ENCODE data around the gene SNRPD1.
"Not testable (repeated sequence)": the region's sequence is repeated elsewhere in the genome, so short reads cannot be mapped to it uniquely, and the experiment has no call there.

SNRPD1 gene

DNA sequence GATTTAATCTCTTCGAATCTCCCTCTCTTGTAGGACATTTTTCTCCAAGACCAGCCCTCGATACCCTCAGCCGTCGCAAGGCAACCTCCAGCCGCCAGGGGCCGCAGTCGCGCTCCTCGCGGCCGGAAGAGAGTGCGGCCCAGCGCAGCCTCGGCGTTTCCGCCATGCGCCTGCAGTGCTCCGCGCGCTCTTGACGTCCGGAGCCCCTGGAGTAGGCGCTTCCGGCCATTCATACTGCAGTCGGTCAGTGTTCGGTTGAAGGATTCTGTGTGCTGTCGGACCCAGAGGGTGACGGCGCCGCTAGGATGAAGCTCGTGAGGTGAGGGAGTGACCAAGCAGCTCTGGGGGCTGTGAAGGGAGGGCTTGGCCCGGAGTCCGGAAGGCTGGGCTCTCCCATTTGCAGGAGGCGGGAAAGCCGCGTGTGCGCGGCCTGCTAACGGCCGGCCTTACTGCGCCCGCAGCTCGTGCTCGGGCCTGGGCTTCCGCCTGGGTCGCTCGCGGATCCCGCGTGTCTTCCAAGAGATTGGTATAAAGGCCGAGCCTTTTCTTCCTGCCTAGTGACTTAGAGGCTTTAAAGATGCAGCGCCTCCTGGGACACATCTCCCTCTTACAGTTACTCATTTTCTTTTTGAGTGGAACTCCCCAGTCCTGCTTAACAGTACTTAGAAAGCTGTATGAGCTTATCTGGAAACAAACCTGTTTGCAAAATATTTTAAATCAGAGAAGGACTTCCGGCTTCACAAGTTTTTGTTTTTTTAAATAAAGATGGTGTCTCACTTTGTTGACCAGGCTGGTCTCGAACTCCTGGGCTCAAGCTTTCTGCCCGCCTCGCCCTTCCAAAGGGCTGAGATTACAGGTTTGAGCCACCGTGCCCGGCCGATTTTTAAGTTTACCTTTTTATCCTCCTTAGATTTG, at the start of gene SNRPD1:
Gene SNRPD1, plus strand, starts transcription at position 190 of the 915 bp plus-strand sequence. Its CDS starts 116 bp downstream, at position 306.
- DNase-seq: peak; percentile 91

DNA sequence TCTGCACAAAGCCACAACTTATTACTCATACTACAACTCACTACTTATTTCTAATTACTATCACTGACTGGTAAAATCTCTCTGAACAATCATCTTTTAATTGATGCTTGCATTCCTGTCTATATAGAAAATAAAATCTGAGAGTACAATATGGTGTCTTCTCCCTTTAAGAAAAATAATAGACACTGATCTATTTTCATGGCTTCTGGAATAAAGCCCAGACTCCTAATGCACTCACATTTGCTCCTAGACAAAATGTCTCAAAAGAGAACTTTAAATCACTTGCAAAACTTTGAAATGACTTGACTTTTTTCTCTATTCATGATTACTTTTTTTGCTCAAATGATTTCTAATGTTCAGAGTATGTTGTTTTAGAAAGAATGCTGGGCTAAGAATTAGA, 40.3 kb upstream of the SNRPD1 start:
- no peak for DNase-seq

DNA sequence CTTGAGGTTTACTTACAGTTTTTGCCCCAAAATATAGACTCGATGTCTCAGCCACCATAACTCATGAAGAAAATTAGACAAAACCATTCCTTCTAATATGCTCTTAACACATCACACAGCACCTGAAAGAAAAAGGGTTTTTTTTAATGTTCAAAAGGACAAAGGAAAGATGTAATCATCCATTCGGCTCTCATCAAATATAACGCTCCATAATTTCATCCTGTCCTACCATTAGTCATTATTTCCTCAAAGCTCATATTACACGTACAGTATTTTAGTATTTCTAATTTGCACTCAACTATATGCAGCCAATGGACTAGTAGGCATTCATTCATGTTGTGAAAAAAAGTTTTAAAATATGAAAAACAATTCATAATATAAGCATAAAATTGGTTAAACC, 36.5 kb upstream of the SNRPD1 start:
- DNase-seq: no peak

DNA sequence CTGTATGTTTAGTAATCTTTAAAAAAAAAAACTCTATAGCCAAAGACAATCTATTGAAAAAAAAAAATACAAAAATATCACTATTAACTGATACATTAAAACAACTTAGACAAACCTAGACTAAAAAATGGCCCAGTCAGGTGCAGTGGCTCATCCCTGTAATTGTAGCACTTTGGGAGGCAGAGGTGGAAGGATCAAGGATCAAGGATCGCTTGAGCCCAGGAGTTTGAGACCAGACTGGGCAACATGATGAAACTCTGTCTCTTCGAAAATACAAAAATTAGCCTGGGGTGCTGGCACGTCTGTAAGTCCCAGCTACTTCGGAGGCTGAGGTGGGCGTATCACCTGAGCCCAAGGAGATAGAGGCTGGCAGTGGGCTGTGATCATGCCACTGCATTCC, 27.7 kb upstream of the SNRPD1 start:
- no peak for DNase-seq

DNA sequence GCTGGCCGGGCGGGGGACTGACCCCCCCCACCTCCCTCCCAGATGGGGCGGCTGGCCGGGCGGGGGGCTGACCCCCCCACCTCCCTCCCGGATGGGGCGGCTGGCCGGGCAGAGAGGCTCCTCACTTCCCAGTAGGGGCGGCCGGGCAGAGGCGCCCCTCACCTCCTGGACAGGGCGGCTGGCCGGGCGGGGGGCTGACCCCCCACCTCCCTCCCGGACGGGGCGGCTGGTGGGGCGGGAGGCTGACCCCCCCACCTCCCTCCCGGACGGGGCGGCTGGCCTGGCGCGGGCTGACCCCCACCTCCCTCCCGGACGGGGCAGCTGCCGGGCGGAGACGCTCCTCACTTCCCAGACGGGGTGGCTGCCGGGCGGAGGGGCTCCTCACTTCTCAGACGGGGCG, 19.8 kb upstream of the SNRPD1 start:
- DNase-seq: not testable (repeated sequence)

DNA sequence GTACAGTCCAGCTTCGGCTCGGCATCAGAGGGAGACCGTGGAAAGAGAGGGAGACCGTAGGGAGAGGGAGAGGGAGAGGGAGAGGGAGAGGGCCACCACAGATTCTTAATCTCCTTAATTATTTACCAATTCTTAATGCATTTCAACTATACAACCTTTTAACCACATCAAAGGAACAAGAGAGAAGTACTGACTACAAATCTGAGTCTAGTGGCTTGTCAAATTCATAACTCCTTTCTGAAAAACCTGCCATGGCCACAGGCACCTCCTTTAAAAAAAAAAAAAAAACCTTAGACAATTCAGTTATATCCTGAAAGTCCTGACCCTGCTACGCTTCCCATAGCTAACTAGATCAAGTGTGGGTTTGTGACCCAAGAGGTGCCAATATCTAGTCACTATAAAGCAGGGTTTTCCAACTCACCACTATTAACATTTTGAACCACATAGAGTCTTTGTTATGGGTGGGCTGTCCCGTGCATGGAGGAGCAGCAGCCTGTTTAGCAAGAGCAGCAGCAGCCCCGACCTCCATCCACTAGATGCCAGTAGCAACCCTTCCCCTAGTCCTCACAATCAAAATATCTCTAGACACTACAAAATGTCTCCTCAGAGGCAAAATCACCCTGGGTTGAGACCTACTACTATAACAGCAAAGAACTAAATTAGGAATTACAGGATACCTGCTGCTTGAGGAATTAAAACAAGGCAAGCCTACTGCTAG, 18.4 kb upstream of the SNRPD1 start:
- peak; percentile 16 for DNase-seq

DNA sequence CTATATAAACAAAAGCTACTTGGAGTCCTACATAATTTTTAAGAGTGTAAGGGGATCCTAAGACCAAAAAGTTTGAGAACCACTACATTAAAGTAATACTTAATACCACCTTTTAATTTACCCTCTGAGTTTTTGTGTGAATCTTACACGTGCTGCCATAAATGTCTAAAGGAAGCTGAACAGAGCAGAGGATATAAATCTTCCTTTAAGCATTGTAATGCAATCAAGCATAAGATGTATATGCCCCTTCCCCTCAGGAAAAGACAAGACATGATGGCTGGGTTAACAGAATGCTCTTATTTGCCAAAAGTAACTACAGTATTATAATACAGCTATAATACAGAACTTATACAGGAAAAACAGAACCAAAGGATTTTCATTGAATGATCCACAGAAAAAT, 14.5 kb upstream of the SNRPD1 start:
- no peak for DNase-seq

DNA sequence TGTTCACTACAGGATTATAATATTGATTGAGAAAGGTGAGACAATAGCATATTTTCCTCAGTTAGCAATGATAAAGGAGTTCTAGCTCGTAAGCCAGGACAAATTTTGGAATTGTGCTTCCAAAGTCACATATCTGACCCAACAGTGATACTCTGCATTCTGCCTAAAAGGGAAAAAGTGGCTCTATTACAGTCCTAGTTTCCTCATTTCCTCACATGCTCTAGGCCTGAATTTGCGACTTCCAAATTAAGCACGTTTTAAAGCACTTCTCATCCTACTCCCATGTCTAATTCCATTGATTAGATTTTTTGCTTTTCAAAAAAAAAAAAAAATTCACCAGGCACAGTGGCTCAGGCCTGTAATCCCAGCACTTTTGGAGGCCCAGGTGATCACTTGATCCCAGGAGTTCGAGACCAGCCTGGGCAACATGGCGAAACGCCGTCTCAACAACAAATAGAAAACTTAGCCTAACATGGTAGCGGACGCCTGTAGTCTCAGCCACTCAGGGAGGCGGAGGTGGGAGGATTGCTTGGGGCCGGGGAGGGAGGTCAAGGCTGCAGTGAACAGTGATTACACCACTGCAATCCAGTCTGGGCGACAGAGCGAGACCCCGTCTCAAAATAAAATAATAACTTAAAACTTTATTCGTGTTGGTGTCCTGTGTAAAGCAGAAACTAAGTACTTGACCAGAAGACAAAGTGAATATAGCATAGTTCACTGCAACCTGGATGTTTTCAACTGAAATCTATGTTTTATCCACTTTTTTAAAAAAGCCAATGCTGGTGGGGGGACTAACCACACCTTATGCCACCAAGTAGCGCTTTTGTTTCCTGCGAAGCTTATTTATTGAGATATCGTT, 13.2 kb upstream of the SNRPD1 start:
- DNase-seq: no peak

DNA sequence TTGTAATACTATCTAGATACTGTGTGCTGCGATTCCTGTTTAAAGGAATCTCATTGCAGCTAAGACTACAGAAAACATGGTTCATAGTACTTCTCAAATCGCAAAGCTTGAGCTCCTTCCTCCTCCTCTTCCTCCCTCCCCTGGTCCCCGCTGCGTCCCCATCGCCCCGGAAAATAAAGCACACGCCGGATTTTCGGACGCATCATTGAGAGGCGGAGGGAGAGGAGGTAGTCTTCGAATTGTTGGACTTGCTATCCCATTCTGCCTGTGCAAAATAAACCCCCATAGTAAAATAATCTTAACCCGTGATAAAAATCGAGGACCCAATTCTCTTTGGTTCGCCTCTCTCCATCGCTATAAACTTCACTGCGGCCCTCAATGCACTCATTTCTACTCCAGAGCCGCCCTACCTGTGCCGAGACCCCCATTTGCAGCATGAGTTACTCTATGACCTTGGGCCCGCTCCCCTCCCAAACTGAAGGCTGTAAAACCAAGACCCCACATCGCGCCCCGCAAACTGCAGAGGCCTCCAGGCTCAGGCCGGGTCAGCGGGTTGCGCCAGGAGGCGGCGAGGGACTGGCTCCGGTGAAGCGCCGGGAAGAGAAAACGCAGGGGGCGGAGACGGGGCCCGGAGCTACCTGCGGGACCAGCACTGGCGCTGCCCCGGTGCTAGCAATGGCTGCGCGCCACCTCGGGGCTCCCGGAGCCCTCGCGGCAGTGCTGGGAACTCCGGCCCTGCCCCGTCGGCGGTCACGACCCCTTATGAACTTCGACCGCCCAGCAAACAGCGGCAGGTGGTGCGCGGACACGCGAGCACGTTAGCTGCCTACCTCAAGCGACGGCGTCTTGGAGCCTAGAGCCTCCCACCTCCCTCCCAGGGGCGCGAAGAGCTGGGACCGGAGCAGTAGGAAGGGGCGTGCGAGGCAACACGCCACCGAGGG, 12.3 kb upstream of the SNRPD1 start:
- DNase-seq: peak; percentile 25

DNA sequence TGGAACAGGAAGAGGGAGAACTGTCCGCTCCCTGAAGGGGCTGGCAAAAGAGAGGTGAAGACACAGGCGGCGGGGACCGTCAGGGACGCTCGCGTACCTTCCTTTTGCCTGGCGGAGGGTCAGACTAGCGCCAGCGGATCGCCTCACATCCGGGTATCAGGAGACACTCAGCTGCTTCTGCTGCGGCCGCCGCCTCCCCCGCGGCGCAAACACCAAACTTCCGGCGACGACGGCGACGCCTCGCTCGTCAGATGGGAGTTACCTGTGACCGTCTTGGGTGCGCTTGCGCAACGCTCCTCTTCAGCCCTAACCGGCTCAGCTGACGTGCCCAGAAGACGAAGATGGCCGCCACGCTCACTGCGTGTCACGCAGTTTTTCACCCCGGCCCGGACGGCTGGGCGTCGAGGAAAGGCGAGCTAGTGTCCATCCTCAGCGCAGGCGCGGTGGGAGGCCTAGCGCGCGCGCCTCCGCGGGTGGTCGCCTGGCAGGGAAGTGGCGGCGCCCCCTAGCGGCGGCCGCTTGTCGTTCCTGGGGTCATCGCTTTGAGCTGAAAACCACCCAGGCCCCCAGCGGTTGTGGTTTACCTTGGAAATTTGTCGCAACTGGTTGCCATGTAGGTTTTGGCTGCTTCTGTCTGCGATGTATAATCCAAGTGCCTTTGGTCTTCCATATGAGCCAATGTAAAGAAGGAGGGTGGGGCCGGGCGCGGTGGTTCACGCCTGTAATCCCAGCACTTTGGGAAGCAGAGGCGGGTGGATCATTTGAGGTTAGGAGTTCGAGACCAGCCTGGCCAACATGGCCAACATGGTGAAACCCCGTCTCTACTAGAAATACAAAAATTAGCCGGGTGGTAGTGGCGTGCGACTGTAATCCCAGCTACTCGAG, 11.3 kb upstream of the SNRPD1 start, which contains the start of gene ESCO1:
Gene ESCO1, minus strand, starts transcription at position 179 of the 885 bp plus-strand sequence. CDS start 25,861 bp downstream, outside the sequence.
- DNase-seq: peak; percentile 96

DNA sequence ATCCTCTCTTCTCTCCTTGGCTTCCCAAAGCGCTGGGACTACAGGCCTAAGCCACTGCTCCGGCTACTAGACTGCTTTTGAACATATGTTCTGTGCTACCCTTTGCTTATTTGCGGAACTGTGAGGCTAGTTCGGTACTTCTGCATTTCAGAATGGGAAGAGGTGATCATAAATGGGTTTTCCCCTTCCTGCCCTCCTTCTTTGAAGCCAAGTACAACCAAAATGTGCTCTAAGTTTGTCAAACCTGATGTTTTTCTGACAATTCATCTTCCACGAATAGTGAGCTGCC, 9.9 kb upstream of the SNRPD1 start:
- DNase-seq: peak; percentile 19

DNA sequence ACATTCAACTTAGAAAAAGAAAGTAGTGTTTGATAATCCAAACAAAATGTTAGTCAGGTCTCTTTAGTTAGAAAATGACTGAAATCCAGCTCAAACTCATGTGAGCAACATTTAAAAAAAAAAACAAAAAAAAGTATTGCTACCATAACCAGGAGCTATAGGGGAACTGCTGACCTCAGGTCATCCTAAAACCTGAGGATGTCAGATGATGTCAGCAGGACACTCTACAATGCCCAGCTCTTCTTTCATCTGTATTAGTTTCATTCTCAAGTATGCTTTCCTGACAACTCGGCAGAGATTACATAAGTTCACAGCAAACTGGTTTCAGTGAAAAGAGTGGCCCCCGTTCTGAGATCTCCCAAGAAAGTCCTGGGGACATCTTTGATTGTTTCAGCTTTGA, 7.4 kb upstream of the SNRPD1 start:
- DNase-seq: no peak

DNA sequence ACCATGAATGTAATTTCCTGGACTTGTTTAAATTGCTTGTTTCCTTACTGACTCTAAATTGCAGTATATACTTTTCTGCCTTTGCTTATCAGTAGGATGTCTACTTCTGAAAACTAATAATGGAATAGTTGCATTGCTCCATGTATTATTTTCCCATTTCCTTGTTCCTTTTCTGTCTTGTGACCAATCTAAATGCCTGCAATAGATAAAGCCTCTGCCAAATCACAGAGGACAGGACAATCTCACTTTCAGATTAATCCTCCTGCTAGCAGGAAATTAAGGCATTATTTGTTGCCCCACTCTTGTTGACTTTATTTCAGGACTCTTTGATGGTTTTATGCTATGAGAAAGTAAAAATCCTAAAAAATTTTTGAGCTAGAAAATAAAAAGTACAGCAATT, 6.9 kb upstream of the SNRPD1 start:
- no peak for DNase-seq

DNA sequence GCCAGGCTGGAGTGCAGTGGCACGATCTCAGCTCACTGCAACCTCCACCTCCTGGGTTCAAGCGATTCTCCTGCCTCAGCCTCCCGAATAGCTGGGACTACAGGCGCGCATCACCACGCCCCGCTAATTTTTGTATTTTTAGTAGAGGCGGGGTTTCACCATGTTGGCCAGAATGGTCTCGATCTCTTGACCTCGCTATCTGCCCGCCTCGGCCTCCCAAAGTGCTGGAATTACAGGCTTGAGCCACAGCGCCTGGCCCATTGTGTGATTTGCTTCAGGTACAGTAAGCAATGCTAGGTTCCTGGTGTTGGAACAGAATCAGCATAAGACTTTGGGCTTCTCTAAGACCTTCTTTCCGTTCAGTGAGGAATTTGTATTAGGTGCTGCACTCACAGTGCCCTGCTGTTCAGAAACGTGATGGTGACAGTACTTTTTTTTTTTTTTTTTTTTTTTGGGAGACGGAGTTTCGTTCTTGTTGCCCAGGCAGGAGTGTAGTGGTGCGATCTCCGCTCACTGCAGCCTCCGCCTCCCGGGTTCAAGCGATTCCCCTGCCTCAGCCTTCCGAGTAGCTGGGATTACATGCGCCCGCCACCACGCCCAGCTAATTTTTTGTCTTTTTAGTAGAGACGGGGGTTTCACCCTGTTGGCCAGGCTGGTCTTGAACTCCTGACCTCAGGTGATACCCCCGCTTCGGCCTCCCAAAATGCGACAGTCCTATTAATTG, 551 bp upstream of the SNRPD1 start:
- not testable (repeated sequence) for DNase-seq

DNA sequence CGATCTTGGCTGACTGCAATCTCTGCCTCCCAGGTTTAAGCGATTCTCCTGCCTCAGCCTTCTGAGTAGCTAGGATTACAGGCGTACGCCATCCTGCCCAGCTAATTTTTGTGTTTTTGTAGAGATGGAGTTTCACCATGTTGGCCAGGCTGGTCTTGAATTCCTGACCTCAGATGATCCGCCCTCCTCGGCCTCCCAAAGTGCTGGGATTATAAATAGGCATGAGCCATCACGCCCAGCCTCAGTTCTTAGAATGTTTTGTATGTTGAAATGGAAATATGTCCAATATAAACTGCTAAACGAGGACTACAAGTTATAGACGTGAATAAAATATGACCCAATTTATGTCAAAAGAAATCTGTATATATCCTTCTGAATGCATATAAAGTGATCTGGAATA, 9.5 kb downstream of the SNRPD1 start:
- not testable (repeated sequence) for DNase-seq

DNA sequence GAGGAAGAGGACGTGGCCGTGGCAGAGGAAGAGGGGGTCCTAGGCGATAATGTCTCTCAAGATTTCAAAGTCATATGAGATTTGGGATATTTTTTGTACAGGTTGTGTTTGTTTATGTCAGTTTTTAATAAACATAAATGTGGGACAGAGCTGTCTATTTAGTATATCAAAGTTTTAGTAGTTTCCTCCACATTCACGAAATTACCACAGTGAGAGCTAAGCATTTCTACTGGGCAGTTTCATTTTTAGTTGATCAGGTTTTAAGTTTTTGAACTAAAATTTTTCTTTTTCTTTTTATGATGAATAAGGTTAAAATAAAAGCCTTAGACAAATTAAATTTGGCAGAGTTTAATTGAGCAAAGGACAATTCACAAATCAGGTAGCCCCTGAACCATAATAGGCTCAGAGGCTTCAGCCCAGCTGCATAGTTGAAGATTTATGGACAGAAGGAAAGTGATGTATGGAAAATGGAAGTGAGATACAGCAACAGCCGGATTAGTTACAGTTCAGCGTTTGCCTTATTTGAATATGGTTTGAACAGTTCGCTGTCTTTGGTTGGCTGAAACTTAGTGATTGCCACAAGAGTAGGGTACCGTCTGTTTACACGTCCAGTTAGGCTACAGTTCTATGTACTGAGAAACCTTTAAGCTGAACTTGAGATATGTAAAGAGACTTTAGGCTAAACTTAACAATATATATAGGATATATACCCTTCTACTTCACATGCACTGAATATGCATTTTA, 17.1 kb downstream of the SNRPD1 start:
- no peak for DNase-seq

DNA sequence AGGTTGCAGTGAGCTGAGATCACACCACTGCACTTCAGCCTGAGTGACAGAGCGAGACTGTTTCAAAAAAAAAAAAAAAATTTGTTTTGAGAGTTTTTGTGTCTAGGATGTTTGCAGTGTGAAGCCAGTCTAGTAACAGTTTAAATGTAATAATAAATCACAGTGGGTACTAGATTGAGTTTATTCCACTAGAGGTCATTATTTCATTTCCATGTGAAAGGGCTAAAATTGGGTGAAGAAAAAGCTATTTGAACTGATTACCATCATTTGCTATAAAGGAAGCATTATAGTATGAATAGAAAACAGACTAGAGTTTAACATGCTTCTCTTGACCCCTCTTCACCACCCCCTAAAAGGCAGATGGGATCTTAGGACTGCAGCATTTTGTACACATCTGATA, 20.3 kb downstream of the SNRPD1 start:
- DNase-seq: no peak

DNA sequence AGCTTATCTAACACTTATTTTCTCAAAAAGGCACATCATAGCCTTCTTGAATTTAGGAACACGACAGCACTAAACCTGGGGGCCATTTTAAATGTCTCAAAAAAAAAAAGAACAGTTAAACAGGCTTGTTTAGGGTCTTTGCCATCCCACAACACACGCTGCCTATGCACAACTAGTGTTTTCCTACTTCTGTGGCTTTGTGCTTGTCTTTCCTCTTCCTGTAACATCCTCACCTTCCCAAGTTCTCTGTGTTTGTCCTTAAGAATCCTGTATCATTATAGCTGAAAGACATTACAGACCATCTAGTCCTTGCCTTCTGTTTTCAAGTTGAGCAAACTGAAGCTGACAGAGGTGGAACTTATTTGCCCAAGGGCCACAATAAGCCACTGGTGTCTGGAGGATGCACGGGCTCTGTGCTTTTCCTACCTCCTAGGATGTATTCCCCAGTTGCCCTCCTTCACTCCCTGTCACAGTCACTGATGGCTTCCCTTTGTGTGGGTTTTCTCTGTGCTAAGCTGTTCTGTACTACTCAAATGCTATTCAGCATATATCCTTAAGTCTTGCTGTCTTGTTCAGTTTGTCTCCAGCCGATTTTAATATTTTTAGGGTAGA, 22.6 kb downstream of the SNRPD1 start:
- DNase-seq: no peak

DNA sequence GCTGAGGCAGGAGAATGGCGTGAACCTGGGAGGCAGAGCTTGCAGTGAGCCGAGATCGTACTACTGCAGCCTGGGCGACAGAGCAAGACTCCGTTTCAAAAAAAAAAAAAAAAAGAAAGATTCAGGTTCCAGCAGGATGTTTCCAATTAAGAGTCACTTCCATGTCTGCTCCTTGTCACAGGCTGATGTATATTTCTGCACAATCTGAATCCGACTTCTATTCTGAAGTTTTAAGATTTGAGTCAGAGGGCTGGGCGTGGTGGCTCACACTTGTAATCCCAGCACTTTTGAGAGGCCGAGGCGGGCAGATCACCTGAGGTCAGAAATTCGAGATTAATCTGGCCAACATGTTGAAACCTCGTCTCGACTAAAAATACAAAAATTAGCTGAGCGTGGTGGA, 24.7 kb downstream of the SNRPD1 start:
- no peak for DNase-seq

Data from CD4-positive, alpha-beta T cell treated with Interleukin-10 for 1 hour (primary cell).